ENCODE measurements around the gene CACYBP. TPM values are rescaled to one million over a fixed set of nuclear protein-coding genes. Genes with fewer than 3 reads are reported as not detected.

The CACYBP gene
- total and polyA plus RNA-seq, 2 experiments from 2014 or later, result 84.8 to 165 TPM

DNA sequence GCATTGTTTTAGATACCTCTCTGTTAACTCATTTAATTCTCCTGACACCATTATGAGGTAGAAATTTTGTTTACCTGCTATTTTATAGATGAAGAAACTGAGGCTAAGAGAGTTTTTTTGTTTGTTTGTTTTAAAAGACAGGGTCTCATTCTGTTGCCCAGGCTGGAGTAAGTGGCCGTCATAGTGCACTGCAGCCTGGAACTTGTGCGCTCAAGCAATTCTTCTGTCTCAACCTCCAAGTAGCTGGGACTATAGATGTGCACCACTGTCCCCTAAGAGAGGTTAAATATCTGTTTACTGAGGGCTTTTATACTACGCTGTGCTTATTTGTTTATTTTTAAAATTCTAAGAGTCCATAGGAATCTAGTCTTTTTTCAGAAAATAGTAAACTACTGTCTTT, 43.7 kb upstream of the CACYBP start:
- Histone ChIP-seq H3K4me1 (ENCODE audit: insufficient read depth) (no peaks in the 10 kb centered on the region), H3K27ac (no peak overlapping the region), H3F3A (ENCODE audit: insufficient read depth) (no peaks in the 10 kb centered on the region), H3K79me2 (ENCODE audit: insufficient read depth) (no peaks in the 10 kb centered on the region), H3K27me3 (replicated peaks; ENCODE audit: insufficient read depth) (no peaks in the 10 kb centered on the region), H3K9me3 (ENCODE audit: low read depth) (no peaks in the 10 kb centered on the region), H2AFZ (no peak overlapping the region), H3K4me2 (ENCODE audit: unreplicated experiment) (no peak overlapping the region), H3K4me3 (no peak overlapping the region), H3K36me3 (ENCODE audit: low read depth) (no peaks in the 10 kb centered on the region), H3K9ac (no peak overlapping the region), H4K20me1 (ENCODE audit: insufficient read depth) (no peaks in the 10 kb centered on the region), H3K9me2 (ENCODE audit: insufficient read depth) (no peaks in the 10 kb centered on the region)
- 97 to 98% methylated on average over 3 of the region's 3 CpGs for WGBS, 2 experiments (ENCODE audit: low coverage in 1 of 2, low lambda C conversion rate in 2 of 2, missing lambda C conversion rate in 2 of 2)
- DNase-seq, result no peak
- TF ChIP-seq EZH2phosphoT487 (IDR thresholded peaks at IDR 0.05; ENCODE audit: insufficient read depth, low read depth) (no peak), EZH2 (IDR thresholded peaks at IDR 0.05; ENCODE audit: insufficient read depth, poor library complexity, severe bottlenecking) (no peak)
- in situ Hi-C loops (cut with MboI), result no loop called here

DNA sequence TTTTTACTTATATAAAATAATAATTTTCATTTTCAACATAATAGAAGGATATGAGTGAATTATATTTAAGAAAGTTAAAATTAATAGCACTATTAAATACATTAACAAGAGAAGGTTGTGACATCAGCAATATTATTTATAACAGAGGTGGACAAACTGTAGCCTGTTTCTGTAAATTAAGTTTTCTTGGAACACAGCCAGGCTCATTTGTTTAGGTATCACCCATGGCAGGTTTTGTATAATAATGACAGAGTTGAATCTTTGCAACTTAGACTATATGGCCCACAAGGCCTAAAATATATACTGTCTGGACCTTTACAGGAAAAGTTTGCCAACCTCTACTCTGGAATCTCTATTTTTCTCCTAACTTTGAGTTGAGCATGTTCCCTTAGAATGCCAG, 42.8 kb upstream of the CACYBP start:
- H3K27me3 ChIP-seq (replicated peaks; ENCODE audit: insufficient read depth), result no peaks in the 10 kb centered on the region
- TF ChIP-seq EZH2phosphoT487 (IDR thresholded peaks at IDR 0.05; ENCODE audit: insufficient read depth, low read depth) (no peak), EZH2 (IDR thresholded peaks at IDR 0.05; ENCODE audit: insufficient read depth, poor library complexity, severe bottlenecking) (no peak)

DNA sequence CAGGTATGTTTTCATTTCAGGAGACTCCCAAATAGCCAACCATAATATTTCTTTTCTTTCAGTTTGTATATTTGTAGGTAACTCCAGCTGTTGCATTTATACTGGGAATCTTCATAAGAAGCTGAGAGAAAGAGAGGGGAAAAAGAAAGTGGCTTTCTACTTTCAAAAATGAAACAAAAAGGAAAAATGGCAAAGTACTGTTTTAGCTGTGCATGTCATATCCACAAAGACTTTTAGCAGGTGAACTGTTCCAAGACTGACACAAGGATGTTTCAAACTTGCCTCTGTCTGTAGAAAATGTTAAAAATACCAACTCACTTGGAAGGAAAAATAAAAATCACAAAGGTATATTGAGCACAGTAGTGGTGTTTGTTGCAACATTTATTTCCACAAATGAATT, 41.9 kb upstream of the CACYBP start:
- H3K27me3 ChIP-seq (replicated peaks; ENCODE audit: insufficient read depth), result no peaks in the 10 kb centered on the region
- no peak overlapping the region for H3K27ac ChIP-seq
- no peaks in the 10 kb centered on the region for H3K36me3 ChIP-seq (ENCODE audit: low read depth)
- no peak overlapping the region for H3K4me2 ChIP-seq (ENCODE audit: unreplicated experiment)
- H2AFZ ChIP-seq, result no peak overlapping the region
- no peaks in the 10 kb centered on the region for H3K9me2 ChIP-seq (ENCODE audit: insufficient read depth)
- no peaks in the 10 kb centered on the region for H3K4me1 ChIP-seq (ENCODE audit: insufficient read depth)
- no peaks in the 10 kb centered on the region for H3K79me2 ChIP-seq (ENCODE audit: insufficient read depth)
- in situ Hi-C loops (cut with MboI), result no loop called here
- no peak overlapping the region for H3K4me3 ChIP-seq
- no peaks in the 10 kb centered on the region for H3F3A ChIP-seq (ENCODE audit: insufficient read depth)
- DNase-seq, result no peak
- H3K9ac ChIP-seq, result no peak overlapping the region
- no peaks in the 10 kb centered on the region for H3K9me3 ChIP-seq (ENCODE audit: low read depth)
- TF ChIP-seq EZH2phosphoT487 (IDR thresholded peaks at IDR 0.05; ENCODE audit: insufficient read depth, low read depth) (no peak), EZH2 (IDR thresholded peaks at IDR 0.05; ENCODE audit: insufficient read depth, poor library complexity, severe bottlenecking) (no peak)
- no peaks in the 10 kb centered on the region for H4K20me1 ChIP-seq (ENCODE audit: insufficient read depth)

More for the DNA sequence above, 42.8 kb upstream of the CACYBP start:
- Histone ChIP-seq H3K4me1 (ENCODE audit: insufficient read depth) (no peaks in the 10 kb centered on the region), H3F3A (ENCODE audit: insufficient read depth) (no peaks in the 10 kb centered on the region), H3K36me3 (ENCODE audit: low read depth) (no peaks in the 10 kb centered on the region), H3K79me2 (ENCODE audit: insufficient read depth) (no peaks in the 10 kb centered on the region), H3K4me2 (ENCODE audit: unreplicated experiment) (no peak overlapping the region), H3K27ac (no peak overlapping the region), H4K20me1 (ENCODE audit: insufficient read depth) (no peaks in the 10 kb centered on the region), H3K9ac (no peak overlapping the region), H3K4me3 (no peak overlapping the region), H2AFZ (no peak overlapping the region), H3K9me2 (ENCODE audit: insufficient read depth) (no peaks in the 10 kb centered on the region), H3K9me3 (ENCODE audit: low read depth) (no peaks in the 10 kb centered on the region)
- DNase-seq, result no peak
- in situ Hi-C loops (cut with MboI), result no loop called here

DNA sequence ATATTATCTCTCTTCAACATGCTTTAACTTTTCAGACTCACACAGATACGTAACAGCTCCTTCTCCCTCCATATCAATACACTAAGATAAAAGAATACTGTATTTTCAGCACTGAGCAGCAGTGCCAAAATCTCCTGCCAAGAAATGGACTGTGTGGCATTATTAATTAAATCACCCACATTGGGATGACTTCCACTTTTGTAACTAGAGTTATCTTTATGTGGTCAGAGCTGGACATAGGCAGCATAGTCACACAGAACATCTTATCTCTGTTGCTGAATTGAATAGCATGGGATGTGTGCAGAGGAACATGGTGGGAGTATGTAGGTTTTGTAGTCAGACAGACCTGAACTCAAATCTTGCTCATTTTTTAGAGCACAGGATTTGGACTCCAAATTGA, 41.4 kb upstream of the CACYBP start:
- in situ Hi-C loops (cut with MboI), result no loop called here
- Histone ChIP-seq H3K79me2 (ENCODE audit: insufficient read depth) (no peaks in the 10 kb centered on the region), H3K4me3 (no peak overlapping the region), H4K20me1 (ENCODE audit: insufficient read depth) (no peaks in the 10 kb centered on the region), H3K4me2 (ENCODE audit: unreplicated experiment) (no peak overlapping the region), H3K9me2 (ENCODE audit: insufficient read depth) (no peaks in the 10 kb centered on the region), H3K27ac (no peak overlapping the region), H3K36me3 (ENCODE audit: low read depth) (no peaks in the 10 kb centered on the region), H3K4me1 (ENCODE audit: insufficient read depth) (no peaks in the 10 kb centered on the region), H3K9ac (no peak overlapping the region), H3K27me3 (replicated peaks; ENCODE audit: insufficient read depth) (no peaks in the 10 kb centered on the region), H2AFZ (no peak overlapping the region), H3K9me3 (ENCODE audit: low read depth) (no peaks in the 10 kb centered on the region), H3F3A (ENCODE audit: insufficient read depth) (no peaks in the 10 kb centered on the region)
- WGBS, 2 experiments (ENCODE audit: low coverage in 1 of 2, low lambda C conversion rate in 2 of 2, missing lambda C conversion rate in 2 of 2), result 97 to 100% methylated on average over 1 of the region's 1 CpG
- TF ChIP-seq EZH2 (IDR thresholded peaks at IDR 0.05; ENCODE audit: insufficient read depth, poor library complexity, severe bottlenecking) (no peak), EZH2phosphoT487 (IDR thresholded peaks at IDR 0.05; ENCODE audit: insufficient read depth, low read depth) (no peak)
- no peak for DNase-seq

DNA sequence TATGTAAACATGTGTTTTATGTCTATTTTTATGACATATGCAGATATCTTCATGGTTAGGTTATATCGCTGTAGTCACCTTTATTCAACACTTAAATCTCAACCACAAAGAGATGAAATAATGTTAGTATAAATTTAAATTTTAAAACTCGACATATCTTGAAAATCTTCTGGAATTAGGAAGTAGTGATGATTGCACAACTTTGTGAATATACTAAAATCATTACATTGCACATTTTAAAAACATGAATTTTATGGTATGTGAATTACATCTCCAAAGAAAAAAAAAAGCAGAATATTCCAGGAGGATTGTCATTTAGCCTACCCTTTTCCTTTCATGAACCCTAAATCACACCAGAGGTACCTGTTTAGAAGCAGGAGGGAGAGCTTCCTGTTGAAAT, 39.4 kb upstream of the CACYBP start:
- no peaks in the 10 kb centered on the region for H3K79me2 ChIP-seq (ENCODE audit: insufficient read depth)
- H3K9ac ChIP-seq, result no peak overlapping the region
- H3K4me1 ChIP-seq (ENCODE audit: insufficient read depth), result peaks cover 9% of the 10 kb centered on the region; the same call in 1 of the 2 replicates
- no peak for DNase-seq
- no peak for TF ChIP-seq EZH2phosphoT487 (IDR thresholded peaks at IDR 0.05; ENCODE audit: insufficient read depth, low read depth)
- no peak for TF ChIP-seq EZH2 (IDR thresholded peaks at IDR 0.05; ENCODE audit: insufficient read depth, poor library complexity, severe bottlenecking)
- no peaks in the 10 kb centered on the region for H3K36me3 ChIP-seq (ENCODE audit: low read depth)
- 82 to 90% methylated on average over 2 of the region's 2 CpGs for WGBS, 2 experiments (ENCODE audit: low coverage in 1 of 2, low lambda C conversion rate in 2 of 2, missing lambda C conversion rate in 2 of 2)
- no peak overlapping the region for H3K4me2 ChIP-seq (ENCODE audit: unreplicated experiment)
- no peak overlapping the region for H2AFZ ChIP-seq
- no peaks in the 10 kb centered on the region for H3K9me3 ChIP-seq (ENCODE audit: low read depth)
- in situ Hi-C loops (cut with MboI), result no loop called here
- H3K27ac ChIP-seq, result no peak overlapping the region
- H3K9me2 ChIP-seq (ENCODE audit: insufficient read depth), result no peaks in the 10 kb centered on the region
- H3K27me3 ChIP-seq (replicated peaks; ENCODE audit: insufficient read depth), result no peaks in the 10 kb centered on the region
- H3F3A ChIP-seq (ENCODE audit: insufficient read depth), result no peaks in the 10 kb centered on the region
- no peaks in the 10 kb centered on the region for H4K20me1 ChIP-seq (ENCODE audit: insufficient read depth)
- no peak overlapping the region for H3K4me3 ChIP-seq

Measured in GM23248 (cell line).